DMS 273 (cell line): ENCODE measurements around the gene ST3GAL4.
"Not testable (repeated sequence)": the region's sequence is repeated elsewhere in the genome, so short reads cannot be mapped to it uniquely, and the experiment has no call there.

Experiments
- DNase-seq: peaks from one replicate; lab custom pipeline; 2025; ENCODE audit not compliant: unreplicated experiment; lab: John Stamatoyannopoulos, UW

ST3GAL4 gene

GRCh38 chr11:126355324-126355925 is at the start of gene ST3GAL4:
Gene ST3GAL4, plus strand, starts transcription at chr11:126355686. Its CDS starts 50,470 bp downstream, at chr11:126406156.
- peak; percentile 83 for DNase-seq

DNA sequence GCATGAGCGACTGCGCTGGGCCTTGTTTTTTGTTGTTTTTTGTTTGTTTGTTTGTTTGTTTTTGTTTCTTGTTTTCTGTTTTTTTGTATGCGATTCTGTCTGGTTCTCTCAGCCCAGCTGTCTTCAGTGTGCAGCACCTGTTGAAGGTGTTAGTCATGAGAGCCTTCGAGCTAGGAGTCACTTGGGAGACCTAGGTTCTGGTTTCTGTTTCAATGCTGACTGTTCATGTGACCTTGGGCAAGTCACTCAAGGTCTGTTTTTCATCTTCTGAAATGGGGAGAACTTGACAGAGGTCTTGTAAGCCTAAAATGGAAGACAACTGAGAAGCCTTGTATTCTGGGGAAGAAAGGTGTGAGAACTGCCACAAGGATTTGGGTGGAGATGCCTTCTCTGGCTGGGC is 49.8 kb upstream of the ST3GAL4 start:
- DNase-seq = no peak

GRCh38 chr11:126307706-126308105 is 47.8 kb upstream of the ST3GAL4 start:
- DNase-seq = peak; percentile 57

- DNase-seq = no peak
These were observed 47.2 kb upstream of the ST3GAL4 start for GRCh38 chr11:126308271-126308671.

DNA sequence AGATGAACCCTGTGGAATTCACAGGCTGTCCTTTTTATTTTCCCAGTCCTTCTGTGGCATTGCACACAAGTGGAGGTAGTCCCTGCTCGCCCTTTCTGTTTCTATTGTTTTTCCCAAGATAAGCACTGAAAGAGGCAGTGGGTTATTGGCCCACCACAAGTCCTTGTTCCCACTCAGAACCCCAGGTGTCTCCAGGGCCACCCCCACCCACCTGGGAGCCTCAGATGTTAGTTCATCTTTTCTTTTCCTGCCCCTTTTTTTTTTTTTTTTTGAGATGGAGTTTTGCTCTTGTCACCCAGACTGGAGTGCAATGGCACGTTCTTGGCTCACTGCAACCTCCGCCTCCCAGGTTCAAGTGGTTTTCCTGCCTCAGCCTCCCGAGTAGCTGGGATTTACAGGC is 46.7 kb upstream of the ST3GAL4 start:
- not testable (repeated sequence) for DNase-seq

DNA sequence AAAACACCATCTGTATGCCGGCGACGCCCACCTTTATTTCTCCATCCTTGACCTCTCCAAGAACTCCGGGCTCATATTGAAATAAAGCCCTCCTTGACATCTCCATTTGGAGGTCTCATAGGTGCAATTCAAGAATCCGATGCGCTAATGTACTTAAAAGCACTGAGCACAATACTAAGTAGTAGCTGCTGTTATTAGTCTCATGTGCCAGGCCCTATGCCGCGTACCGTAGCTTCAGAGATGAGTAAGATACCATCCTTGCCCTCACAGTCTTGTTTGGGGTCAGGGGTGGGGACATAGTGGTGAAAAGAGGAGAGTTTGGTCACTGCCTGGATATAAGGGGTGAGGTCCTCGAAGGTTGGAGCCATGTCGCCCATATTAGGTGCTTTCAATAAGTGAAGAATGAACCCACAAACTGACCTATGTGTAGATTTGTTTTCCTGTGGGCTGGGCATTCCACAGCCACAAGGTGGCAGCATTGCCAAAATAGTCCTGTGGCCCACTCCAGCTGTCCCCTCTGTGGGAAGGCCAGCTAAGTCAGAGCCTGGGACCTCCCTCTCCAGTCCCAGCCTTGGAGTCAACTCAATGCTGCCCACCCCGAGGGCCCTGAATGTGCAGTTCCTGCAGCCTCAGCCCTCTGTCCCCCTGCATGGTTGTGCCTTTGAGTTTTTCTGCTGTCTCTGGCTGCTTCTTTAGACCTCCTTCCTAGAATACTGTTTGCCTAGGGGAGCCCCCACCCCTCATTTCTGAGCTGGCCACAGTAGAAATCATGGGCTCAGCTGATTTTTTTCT is 45.1 kb upstream of the ST3GAL4 start:
- DNase-seq = peak; percentile 85

GRCh38 chr11:126310992-126311310 is 44.5 kb upstream of the ST3GAL4 start:
- DNase-seq = no peak

GRCh38 chr11:126311401-126312291 is 43.8 kb upstream of the ST3GAL4 start:
- no peak for DNase-seq

DNA sequence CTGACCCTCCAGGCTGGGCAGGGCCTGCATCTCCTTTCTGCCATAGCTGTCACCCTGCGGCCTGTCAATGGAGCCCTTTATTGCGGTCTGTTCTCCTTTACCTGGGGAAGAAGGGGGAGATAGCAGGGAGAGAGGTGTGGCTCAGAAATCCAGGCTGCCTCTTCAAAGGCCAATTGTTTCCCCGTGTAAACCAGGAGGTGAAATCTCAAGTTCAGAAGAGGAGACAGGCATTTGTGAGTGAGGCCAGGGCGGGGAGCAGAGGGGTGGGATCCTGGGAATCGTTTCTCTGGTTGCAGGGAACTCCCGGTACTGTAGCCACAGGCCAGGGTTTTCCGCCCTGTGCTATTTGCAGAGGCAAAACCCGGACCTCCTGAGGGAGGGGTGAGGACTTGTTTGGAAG is 42.5 kb upstream of the ST3GAL4 start:
- DNase-seq = no peak

- DNase-seq = no peak
These were observed 41.7 kb upstream of the ST3GAL4 start for GRCh38 chr11:126313826-126314225.

GRCh38 chr11:126317432-126317755 is 38.1 kb upstream of the ST3GAL4 start:
- no peak for DNase-seq

GRCh38 chr11:126317756-126318573 is 37.5 kb upstream of the ST3GAL4 start:
- DNase-seq = peak; percentile 45

DNA sequence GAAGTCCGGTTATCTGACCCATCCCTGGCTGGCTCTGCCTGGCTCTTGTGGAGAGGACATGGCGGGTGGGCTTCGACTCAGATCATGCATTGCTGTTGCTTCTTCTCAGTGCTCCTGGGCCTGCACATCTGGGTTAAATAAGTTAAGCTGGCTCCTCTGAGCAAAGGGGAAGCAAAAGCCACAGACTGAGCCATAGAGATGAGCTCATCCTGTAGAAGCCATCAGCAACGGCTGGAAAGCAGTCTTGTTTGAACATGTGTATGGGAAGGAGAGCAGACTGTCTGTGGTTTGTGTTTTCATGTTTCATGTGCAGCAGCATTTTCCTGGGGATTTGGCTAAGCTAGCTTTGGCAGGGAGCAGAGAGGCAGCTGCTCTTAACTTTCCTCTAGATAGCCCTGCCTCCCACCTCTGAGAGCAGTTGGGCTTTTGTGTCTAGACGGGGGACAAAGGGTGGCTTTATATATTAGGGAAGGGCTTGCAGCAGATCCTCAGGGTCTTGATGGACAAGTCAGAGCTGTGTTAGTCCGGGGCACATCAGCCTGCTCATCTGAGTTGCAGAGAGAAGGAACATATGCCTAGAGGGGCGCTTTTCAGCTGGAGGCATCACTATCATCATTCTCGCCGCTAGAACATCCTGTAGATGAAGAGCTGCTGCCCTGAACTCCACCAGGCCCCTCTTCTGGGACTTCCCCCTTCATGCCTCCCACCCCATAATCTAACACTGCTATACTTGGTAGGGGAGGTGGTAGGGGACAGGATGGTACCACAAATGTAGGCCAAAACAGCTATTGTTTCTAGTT is 36.7 kb upstream of the ST3GAL4 start:
- DNase-seq = peak; percentile 83

DNA sequence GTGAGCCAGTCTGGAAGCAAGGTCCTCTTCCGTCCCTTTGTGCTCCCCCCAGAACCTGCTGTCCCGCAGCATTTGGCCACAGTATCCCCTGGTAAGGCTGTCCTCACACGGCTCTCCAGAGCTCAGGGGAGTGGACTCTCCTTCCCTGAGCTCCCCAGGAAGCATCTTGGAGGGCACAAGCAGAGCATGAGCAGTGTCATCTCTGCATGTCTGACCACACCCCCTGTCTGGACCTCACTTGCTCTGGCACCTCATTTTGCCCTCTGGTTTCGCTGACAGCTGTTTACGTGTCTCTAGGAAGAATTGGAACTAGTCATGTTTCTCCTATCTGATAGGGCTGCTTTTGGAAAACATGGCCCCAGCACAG is 36.1 kb upstream of the ST3GAL4 start:
- no peak for DNase-seq

- DNase-seq = no peak
These were observed 32.5 kb upstream of the ST3GAL4 start for GRCh38 chr11:126322996-126323395.

DNA sequence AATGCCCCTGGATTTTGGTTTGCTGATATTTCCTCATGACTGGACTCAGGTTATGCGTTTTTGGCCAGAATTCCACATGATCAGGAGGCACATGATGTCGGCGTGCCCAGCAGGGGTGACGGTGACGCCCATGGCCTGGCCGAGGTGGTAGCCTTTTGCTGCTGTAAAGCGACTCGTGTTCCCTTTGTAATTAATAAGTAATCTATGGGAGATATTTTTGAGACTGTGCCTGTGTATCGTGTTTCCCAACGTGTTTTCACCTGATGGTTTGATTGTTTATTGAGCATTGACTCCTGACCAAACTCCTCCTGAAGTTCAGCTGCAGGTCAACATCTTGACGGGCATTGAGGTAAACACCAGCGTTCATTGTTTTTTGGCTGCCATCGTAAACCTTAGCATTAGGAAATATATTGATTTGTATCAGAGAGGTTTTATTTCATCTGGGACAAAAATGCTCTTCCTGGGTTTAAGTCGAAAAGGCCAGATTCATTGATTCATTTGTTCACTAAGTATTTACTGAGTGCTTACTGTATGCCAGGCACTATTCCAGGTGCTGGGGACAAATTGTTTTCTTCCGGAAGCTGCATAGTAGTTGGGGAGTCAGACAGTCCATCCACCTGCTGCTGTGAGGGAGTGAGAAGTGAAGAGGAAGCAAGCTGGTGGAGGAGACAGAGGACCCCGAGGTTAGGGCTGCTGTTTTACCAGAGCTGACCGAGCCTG is 28.0 kb upstream of the ST3GAL4 start:
- no peak for DNase-seq

GRCh38 chr11:126328001-126328390 is 27.5 kb upstream of the ST3GAL4 start:
- no peak for DNase-seq

- no peak for DNase-seq
These were observed 27.0 kb upstream of the ST3GAL4 start for GRCh38 chr11:126328444-126328843.

GRCh38 chr11:126328938-126329643 is 26.4 kb upstream of the ST3GAL4 start:
- DNase-seq = no peak
